Measurements from ENCODE around the gene RNF26.
"Not testable (repeated sequence)": the region's sequence is repeated elsewhere in the genome, so short reads cannot be mapped to it uniquely, and the experiment has no call there.

The RNF26 gene

GRCh38 chr11:119377961-119378667, 43.8 kb downstream of the RNF26 start:
- TF ChIP-seq CTCF (IDR thresholded peaks at IDR 0.05; ENCODE audit: low read depth, low read length): no peak
- no peak overlapping the region for H3K4me3 ChIP-seq (replicated peaks in 1 of 2; ENCODE audit: low read depth in 2 of 2, low read length in 2 of 2)
- DNase-seq (ENCODE audit: low read depth in 2 of 2): no peak

GRCh38 chr11:119378851-119379465, 44.6 kb downstream of the RNF26 start:
- TF ChIP-seq CTCF (IDR thresholded peaks at IDR 0.05; ENCODE audit: low read depth, low read length): no peak
- DNase-seq (ENCODE audit: low read depth in 2 of 2): no peak
- H3K4me3 ChIP-seq (replicated peaks in 1 of 2; ENCODE audit: low read depth in 2 of 2, low read length in 2 of 2): no peak overlapping the region

GRCh38 chr11:119380160-119380826, 46.0 kb downstream of the RNF26 start:
- no peak overlapping the region for H3K4me3 ChIP-seq (replicated peaks in 1 of 2; ENCODE audit: low read depth in 2 of 2, low read length in 2 of 2)
- no peak for TF ChIP-seq CTCF (IDR thresholded peaks at IDR 0.05; ENCODE audit: low read depth, low read length)
- no peak for DNase-seq (ENCODE audit: low read depth in 2 of 2)

GRCh38 chr11:119380827-119381180, 46.5 kb downstream of the RNF26 start:
- DNase-seq (ENCODE audit: low read depth in 2 of 2): no peak
- no peak for TF ChIP-seq CTCF (IDR thresholded peaks at IDR 0.05; ENCODE audit: low read depth, low read length)
- H3K4me3 ChIP-seq (replicated peaks in 1 of 2; ENCODE audit: low read depth in 2 of 2, low read length in 2 of 2): no peak overlapping the region

GRCh38 chr11:119381181-119381988, 47.1 kb downstream of the RNF26 start, which contains the start of gene USP2:
TSS of gene USP2 (minus strand) at chr11:119381690. CDS start at chr11:119373480, 8,210 bp downstream.
- peak within 1 kb of the TSS; percentile 52 to 54 for H3K4me3 ChIP-seq (replicated peaks in 1 of 2; ENCODE audit: low read depth in 2 of 2, low read length in 2 of 2)
- peak; percentile 72 for TF ChIP-seq CTCF (IDR thresholded peaks at IDR 0.05; ENCODE audit: low read depth, low read length)
- DNase-seq (ENCODE audit: low read depth in 2 of 2): peak; percentile 94 to 96

GRCh38 chr11:119382101-119382500, 47.8 kb downstream of the RNF26 start:
- TF ChIP-seq CTCF (IDR thresholded peaks at IDR 0.05; ENCODE audit: low read depth, low read length): no peak
- H3K4me3 ChIP-seq (replicated peaks in 1 of 2; ENCODE audit: low read depth in 2 of 2, low read length in 2 of 2): peak overlapping the region; percentile 52 to 54
- no peak for DNase-seq (ENCODE audit: low read depth in 2 of 2)

GRCh38 chr11:119382513-119382912, 48.2 kb downstream of the RNF26 start:
- not testable (repeated sequence) for DNase-seq (ENCODE audit: low read depth in 2 of 2); H3K4me3 ChIP-seq (replicated peaks in 1 of 2; ENCODE audit: low read depth in 2 of 2, low read length in 2 of 2)
